ENCODE data around the gene MNAT1.
"Not testable (repeated sequence)": the region's sequence is repeated elsewhere in the genome, so short reads cannot be mapped to it uniquely, and the experiment has no call there.

The MNAT1 gene

DNA sequence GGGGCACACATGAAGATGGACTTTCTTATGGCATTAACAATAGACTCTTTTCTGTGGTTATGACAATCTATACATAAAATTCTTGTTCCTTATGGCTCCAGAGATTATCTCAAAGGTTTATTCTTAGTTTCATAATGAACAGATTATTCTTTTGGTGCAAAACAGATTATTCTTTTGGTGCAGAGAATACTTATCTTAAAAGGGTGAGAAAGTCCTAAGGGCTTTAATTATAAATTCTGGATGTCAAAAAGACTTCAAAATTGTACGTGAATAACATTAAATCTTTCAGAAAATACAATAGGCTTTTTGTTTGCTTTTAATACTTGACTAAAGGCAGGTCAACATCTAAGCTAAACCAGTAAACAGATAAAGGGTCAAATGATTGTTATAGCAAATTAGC lies 69.3 kb downstream of the MNAT1 start:
- DNase-seq (ENCODE audit: low read depth in 2 of 2, low spot score in 1 of 2), result no peak

DNA sequence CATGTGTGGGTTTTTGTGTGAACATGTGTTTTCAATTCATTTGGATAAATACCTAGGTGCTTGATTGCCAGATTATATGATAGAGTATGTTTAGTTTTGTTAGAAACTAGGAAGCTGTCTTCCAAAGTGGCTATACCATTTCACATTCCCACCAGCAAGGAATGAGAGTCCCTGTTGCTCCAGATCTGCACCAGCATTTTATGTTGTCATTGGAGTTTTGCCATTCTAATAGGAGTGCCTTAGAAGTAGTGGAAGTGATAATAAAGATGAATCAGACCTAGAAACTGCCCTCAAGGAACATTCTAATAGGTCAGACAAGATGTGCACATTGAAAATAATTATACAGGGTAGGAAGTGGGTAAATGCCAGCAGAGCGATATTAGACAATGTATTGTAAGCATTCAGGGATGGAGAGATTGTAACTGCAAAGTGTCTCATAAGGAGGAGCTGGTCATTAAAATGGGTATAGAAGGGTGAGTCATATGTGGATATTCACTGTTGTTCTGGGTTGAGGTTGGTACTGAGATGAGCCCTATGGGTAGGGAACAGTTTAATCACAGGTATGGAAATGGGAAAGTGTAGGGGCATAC lies 71.4 kb downstream of the MNAT1 start:
- DNase-seq (ENCODE audit: low read depth in 2 of 2, low spot score in 1 of 2), result no peak

DNA sequence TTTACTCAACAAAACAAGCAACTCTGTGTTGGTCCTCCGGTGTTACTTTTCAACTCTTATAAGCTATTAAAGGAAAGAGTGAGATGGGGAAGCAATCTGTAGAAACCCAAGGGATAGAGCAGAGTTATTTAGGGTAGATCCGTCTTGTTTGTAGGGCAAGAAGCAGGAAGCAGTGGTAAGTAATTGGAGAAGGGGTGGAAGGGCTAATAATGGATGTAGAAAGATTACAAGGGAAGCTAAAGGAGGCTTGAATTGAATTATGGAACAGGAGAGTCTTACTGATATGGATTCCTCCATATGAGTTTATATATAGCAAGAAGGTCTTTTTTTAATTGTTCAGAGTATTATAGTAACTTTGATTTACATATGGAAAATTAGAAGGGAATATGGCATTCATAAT lies 72.7 kb downstream of the MNAT1 start:
- DNase-seq (ENCODE audit: low read depth in 2 of 2, low spot score in 1 of 2), result no peak

GRCh38 chr14:60807971-60808370 lies 73.4 kb downstream of the MNAT1 start:
- DNase-seq (ENCODE audit: low read depth in 2 of 2, low spot score in 1 of 2), result no peak

DNA sequence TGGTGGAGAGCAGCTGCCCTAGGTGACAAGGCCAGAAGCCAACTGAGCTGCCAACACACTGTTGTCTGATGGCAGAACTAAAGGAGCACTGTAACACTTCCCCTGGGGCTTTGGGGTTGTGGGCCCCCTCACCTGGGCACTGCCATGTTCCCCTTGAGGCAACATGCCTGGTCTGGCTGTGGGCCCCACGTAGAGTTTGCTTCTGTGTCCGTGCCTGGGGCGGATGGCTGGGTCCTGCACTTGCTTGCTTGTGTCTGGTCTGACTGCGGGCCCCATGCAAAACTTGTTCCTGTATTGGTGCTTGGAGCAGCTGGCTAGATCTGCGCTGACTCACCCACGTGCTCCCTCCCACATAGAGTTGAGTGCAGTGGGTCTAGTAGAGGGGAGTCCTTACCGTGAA lies 78.4 kb downstream of the MNAT1 start:
- DNase-seq (ENCODE audit: low read depth in 2 of 2, low spot score in 1 of 2), result no peak

GRCh38 chr14:60815371-60815770 lies 80.8 kb downstream of the MNAT1 start:
- DNase-seq (ENCODE audit: low read depth in 2 of 2, low spot score in 1 of 2), result no peak

DNA sequence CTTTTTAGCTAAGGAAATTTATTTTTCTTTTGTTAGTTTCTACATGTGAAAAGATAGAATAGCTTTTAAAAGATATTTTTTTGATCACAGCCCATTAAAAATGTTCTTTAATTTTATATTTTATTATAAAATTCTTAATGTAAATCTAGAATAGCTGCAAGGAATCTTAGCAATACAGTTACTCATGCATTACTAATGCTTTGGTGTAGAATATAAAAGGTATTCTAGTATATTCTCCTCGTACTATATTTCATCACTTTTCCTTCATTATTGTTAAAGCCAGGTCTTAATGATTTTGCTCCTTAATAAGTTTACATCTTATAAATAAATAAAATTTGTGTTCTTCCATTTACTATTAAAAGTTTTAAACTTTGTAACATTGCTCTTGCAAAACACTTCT lies 82.6 kb downstream of the MNAT1 start:
- DNase-seq (ENCODE audit: low read depth in 2 of 2, low spot score in 1 of 2), result no peak

DNA sequence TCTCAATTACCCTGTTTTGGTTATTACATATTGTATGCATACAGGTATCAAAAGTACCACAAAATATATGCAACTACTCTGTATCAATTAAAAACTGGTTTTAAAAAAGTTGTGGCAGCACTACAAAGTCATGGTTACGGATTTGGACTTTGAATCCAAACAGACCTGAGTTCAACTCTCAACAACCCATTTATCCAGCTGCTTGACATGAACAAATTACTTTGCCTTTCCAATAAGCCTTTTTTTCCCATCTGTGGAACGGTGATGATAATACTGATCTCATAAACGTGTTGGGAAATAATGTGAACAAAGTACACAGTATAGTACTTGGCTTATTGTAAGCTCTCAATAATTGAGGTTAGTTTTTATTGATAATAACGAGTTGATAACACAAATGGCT lies 85.0 kb downstream of the MNAT1 start:
- no peak for DNase-seq (ENCODE audit: low read depth in 2 of 2, low spot score in 1 of 2)

DNA sequence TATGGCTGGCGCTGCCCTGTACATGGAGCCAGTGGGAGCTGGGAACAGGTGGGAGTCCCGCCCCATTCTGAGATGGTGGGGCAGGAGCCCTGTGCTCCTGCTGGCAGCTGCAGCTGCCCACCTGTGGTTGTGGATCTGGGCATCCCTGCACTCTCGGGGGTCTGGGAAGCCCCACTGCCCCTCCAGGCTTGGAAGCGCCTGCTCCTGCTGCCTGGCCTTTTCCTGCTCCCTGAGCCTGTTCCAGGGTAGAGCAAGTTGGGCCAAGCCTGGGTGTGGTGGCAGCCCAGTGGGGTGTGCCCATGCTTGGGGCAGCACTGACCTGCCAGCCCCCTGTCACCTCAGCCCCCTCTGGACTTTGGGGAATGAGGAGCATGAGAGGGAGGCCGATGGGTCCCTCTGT lies 104.0 kb downstream of the MNAT1 start:
- no peak for DNase-seq (ENCODE audit: low read depth in 2 of 2, low spot score in 1 of 2)

GRCh38 chr14:60839057-60839456 lies 104.5 kb downstream of the MNAT1 start:
- DNase-seq (ENCODE audit: low read depth in 2 of 2, low spot score in 1 of 2), result no peak

DNA sequence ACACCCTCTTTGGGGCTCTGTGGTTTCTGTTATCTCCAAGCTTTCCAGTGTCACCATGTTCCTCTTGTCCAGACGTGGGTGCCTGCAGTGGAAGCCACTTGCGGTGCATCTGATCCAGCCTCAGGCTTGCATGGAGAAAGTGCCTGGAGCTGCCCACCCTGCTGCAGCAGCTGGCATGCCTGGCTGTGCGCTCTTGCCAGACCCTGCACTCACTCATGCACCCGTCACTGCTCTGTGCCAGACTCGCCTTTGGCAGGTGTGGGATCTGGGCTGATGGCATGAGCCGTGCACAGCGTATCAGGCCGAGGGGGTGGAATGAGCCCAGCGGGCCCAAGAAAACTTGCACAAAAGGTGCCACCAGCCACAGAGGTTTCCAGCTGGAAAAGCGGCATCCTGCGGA lies 105.1 kb downstream of the MNAT1 start:
- no peak for DNase-seq (ENCODE audit: low read depth in 2 of 2, low spot score in 1 of 2)

DNA sequence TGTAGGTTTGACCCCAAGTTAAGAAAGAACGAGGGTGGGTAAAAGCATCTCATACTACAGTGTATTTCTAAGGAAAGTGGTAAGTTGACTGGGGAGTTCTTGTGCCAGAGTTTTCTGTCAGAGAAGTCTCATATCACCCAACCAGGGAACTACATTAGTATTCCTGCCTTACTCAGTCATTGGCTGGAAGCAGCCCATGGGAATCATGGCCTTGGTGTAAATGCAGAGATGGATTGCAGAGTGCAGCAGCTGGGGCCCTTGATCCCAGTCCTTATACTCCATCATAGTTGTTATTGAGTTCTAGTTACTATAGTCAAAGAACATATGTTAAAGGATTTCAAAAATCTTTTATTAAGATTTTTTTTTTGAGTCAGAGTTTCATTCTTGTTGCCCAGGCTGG lies 105.8 kb downstream of the MNAT1 start:
- DNase-seq (ENCODE audit: low read depth in 2 of 2, low spot score in 1 of 2), result no peak

DNA sequence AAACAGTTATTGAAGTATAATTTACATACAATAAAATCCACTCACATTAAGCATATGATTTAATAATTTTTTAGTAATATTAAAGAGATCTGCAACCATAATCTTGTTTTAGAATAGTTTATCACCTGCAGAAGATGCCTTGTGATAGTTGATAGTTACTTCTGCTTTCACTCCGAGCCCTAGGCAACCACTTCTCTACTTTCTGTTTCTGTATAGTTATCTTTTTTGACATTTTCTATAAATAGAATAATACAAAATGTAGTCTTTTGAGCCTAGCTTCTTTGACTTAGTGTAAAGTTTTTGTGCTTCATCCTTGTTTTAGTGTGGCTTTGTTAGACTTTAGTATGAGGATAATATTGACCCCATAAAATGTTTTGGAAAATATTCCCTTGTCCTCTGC lies 111.0 kb downstream of the MNAT1 start:
- DNase-seq (ENCODE audit: low read depth in 2 of 2, low spot score in 1 of 2), result no peak

DNA sequence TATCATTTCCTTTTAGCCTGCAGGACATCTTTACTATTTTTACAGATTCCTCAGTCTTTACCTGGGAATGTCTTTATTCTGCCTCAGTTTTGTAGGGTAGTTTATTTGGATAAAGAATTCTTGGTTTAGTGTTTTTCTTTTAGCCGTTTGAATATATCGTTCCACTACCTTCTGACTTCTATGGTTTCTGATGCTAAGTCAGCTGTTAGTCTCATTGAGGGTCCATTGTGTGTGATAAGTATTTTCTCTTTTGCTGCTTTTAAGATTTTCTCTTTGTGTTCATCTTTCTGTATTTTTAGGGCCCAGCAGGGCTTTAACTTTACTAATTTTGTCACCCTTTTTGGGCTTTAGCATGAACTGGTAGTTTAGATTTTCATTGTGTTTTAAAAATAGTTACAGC lies 113.5 kb downstream of the MNAT1 start:
- no peak for DNase-seq (ENCODE audit: low read depth in 2 of 2, low spot score in 1 of 2)

DNA sequence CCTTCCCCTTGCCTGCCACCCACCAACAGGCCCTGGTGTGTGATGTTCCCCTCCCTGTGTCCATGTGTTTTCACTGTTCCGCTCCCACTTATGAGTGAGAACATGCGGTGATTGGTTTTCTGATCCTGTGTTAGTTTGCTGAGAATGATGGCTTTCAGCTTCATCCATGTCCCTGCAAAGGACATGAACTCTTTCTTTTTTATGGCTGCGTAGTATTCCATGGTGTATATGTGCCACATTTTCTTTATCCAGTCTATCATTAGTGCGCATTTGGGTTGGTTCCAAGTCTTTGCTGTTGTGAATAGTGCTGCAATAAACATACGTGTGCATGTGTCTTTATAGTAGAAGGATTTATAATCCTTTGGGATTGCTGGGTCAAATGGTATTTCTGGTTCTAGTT lies 117.1 kb downstream of the MNAT1 start:
- not testable (repeated sequence) for DNase-seq (ENCODE audit: low read depth in 2 of 2, low spot score in 1 of 2)

- no peak for DNase-seq (ENCODE audit: low read depth in 2 of 2, low spot score in 1 of 2)
Measured at GRCh38 chr14:60856111-60856510, 121.5 kb downstream of the MNAT1 start.

DNA sequence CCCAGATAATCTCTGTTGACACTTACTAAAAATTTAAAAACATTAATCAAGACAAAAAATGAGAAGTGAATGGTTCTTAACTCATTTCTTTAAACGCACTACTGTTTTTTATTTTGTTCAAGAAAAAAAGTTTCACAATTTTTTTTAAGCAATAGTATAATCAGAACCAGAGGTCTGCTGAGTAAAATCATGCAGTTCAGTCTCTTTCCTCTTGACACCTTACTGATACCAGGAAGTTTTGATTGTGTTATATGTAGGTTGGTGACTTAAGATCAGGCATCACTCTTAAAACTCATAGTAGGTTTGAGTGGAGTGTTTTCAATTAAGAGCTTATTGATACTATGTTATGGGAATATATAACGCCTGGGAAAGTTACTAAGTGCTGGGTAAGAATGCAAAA lies 125.0 kb downstream of the MNAT1 start:
- DNase-seq (ENCODE audit: low read depth in 2 of 2, low spot score in 1 of 2), result no peak

GRCh38 chr14:60861545-60862140 lies 127.1 kb downstream of the MNAT1 start:
- DNase-seq (ENCODE audit: low read depth in 2 of 2, low spot score in 1 of 2), result no peak

- no peak for DNase-seq (ENCODE audit: low read depth in 2 of 2, low spot score in 1 of 2)
Measured at GRCh38 chr14:60862283-60862682, 127.7 kb downstream of the MNAT1 start.

DNA sequence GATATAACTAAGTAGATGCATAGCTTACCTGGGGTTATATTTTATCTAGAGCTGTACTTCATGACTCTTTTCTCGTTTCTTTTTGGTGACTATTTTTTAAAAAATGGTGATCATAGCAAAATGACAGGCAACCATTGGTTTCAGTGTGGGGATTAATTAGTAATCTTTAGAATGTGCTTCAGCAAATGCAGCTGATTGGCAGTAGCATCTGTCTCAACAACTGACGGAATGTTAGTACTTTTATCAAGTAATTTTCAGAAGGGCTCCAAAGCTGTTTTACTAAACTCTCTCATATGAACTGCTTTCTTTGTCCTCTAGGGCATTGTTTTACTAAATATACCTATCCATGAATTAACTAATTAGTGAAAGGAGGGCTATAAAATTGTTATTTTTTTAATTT lies 128.7 kb downstream of the MNAT1 start:
- DNase-seq (ENCODE audit: low read depth in 2 of 2, low spot score in 1 of 2), result no peak

- no peak for DNase-seq (ENCODE audit: low read depth in 2 of 2, low spot score in 1 of 2)
Measured at GRCh38 chr14:60865378-60866127, 131.0 kb downstream of the MNAT1 start.

GRCh38 chr14:60867503-60868172 lies 133.1 kb downstream of the MNAT1 start:
- no peak for DNase-seq (ENCODE audit: low read depth in 2 of 2, low spot score in 1 of 2)

Data from stimulated activated CD8-positive, alpha-beta memory T cell treated with anti-CD3 and anti-CD28 coated beads, Interleukin-4, amount 100 ng/mL, for 1 hour (primary cell).